Esophagus squamous epithelium (tissue), 4 donors: ENCODE measurements around the gene CPSF3.

Experiments
- POLR2A ChIP-seq, 4 donors: fragments of 450-650 bp; IDR thresholded peaks; one replicate each; pipeline ENCODE4 v1.6.1; 2017; ENCODE audit warnings: antibody characterized with exemption in 4 of 4, mild to moderate bottlenecking in 4 of 4, moderate library complexity in 3 of 4
- TF ChIP-seq, protein P1 (sequence below), 6 experiments: fragments of 450-650 bp in 4 of 6; fragments of 200-600 bp in 2 of 6; sonication (generic) in 2 of 6; IDR thresholded peaks; one replicate each; pipeline ENCODE4 v1.5.1; 2016 to 2019; ENCODE audit warnings: antibody characterized with exemption in 6 of 6, mild to moderate bottlenecking in 4 of 6, moderate library complexity in 4 of 6

- TF ChIP-seq, protein P1, sequence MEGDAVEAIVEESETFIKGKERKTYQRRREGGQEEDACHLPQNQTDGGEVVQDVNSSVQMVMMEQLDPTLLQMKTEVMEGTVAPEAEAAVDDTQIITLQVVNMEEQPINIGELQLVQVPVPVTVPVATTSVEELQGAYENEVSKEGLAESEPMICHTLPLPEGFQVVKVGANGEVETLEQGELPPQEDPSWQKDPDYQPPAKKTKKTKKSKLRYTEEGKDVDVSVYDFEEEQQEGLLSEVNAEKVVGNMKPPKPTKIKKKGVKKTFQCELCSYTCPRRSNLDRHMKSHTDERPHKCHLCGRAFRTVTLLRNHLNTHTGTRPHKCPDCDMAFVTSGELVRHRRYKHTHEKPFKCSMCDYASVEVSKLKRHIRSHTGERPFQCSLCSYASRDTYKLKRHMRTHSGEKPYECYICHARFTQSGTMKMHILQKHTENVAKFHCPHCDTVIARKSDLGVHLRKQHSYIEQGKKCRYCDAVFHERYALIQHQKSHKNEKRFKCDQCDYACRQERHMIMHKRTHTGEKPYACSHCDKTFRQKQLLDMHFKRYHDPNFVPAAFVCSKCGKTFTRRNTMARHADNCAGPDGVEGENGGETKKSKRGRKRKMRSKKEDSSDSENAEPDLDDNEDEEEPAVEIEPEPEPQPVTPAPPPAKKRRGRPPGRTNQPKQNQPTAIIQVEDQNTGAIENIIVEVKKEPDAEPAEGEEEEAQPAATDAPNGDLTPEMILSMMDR (IDR thresholded peaks at IDR 0.05): no peak
- no peak for TF ChIP-seq POLR2A (IDR thresholded peaks at IDR 0.05)
Observed at GRCh38 chr2:9483107-9483506, 59.7 kb downstream of the CPSF3 start.
